K562 (cell line): ENCODE results near the gene LY6G6F. TPM values are rescaled to one million over a fixed set of nuclear protein-coding genes. Genes with fewer than 3 reads are reported as not detected.

Experiments
- ARHGAP35 ChIP-seq: fragments of 450-650 bp; IDR thresholded peaks from 2 replicates; pipeline ENCODE4 v1.6.1; 2018; ENCODE audit not compliant: partially characterized antibody
- CHCHD3 ChIP-seq: fragments of 250-450 bp; sonication (Bioruptor Pico); IDR thresholded peaks from 2 replicates; pipeline ENCODE4 v2.1.2; 2022; ENCODE audit warnings: mild to moderate bottlenecking
- ETV5 ChIP-seq: sonication (generic); formaldehyde crosslinking; IDR thresholded peaks from 2 replicates; pipeline ENCODE4 v1.4.0; 2020; ENCODE audit warnings: low read depth, mild to moderate bottlenecking, missing genetic modification reagents
- EWSR1 ChIP-seq: fragments of 450-650 bp; IDR thresholded peaks from 2 replicates; pipeline ENCODE4 v1.6.1; 2018; ENCODE audit warnings: borderline replicate concordance, mild to moderate bottlenecking, low read depth, moderate library complexity; ENCODE audit not compliant: partially characterized antibody
- FOS ChIP-seq: IDR thresholded peaks from 3 replicates; pipeline ENCODE4 v1.6.1; 2011; ENCODE audit not compliant: insufficient read length; ENCODE audit errors: extremely low read depth
- JUNB ChIP-seq: fragments of 450-650 bp; formaldehyde crosslinking; conservative IDR thresholded peaks from 2 replicates; pipeline ENCODE4 v1.4.0; 2020; ENCODE audit warnings: mild to moderate bottlenecking
- KLF13 ChIP-seq: fragments of 450-650 bp; IDR thresholded peaks from 2 replicates; pipeline ENCODE4 v1.6.1; 2016; ENCODE audit warnings: missing genetic modification characterization, low read depth, mild to moderate bottlenecking, missing compliant biosample characterization, moderate library complexity, borderline replicate concordance
- MTF1 ChIP-seq: fragments of 250-450 bp; sonication (Bioruptor Pico); IDR thresholded peaks from 2 replicates; pipeline ENCODE4 v1.9.0; 2021; ENCODE audit warnings: moderate library complexity, mild to moderate bottlenecking, inconsistent platforms, borderline replicate concordance
- NR2C2 ChIP-seq, 2 experiments: fragments of 200-800 bp in 1 of 2; sonication (Bioruptor generic) in 1 of 2; sonication (generic) in 1 of 2; formaldehyde crosslinking in 1 of 2; IDR thresholded peaks; 2 replicates each; pipeline versions ENCODE4 v1.6.1 to v1.8.0; 2016 to 2022; ENCODE audit warnings: mild to moderate bottlenecking in 1 of 2, missing compliant biosample characterization in 1 of 2, missing genetic modification characterization in 1 of 2, missing genetic modification reagents in 1 of 2
- PCBP2 ChIP-seq: fragments of 200-400 bp; formaldehyde crosslinking; IDR thresholded peaks from 2 replicates; pipeline ENCODE4 v1.6.1; 2018; ENCODE audit warnings: low read length, low read depth, mild to moderate bottlenecking, moderate library complexity; ENCODE audit not compliant: poor library complexity, severe bottlenecking
- SRSF3 ChIP-seq: fragments of 200-400 bp; formaldehyde crosslinking; IDR thresholded peaks from 2 replicates; pipeline ENCODE4 v1.6.1; 2016; ENCODE audit warnings: mild to moderate bottlenecking, low read length, moderate library complexity; ENCODE audit not compliant: insufficient read depth
- XRCC3 ChIP-seq: fragments of 450-650 bp; IDR thresholded peaks from 2 replicates; pipeline ENCODE4 v1.6.1; 2017; ENCODE audit warnings: mild to moderate bottlenecking, moderate library complexity
- XRCC4 ChIP-seq: IDR thresholded peaks from one replicate; pipeline ENCODE4 v1.6.1; 2011; ENCODE audit not compliant: insufficient read depth, insufficient read length; ENCODE audit errors: extremely low read depth
- YBX1 ChIP-seq: fragments of 450-650 bp; IDR thresholded peaks from 2 replicates; pipeline ENCODE4 v1.7.1; 2016; ENCODE audit warnings: mild to moderate bottlenecking
- ZFP36 ChIP-seq: fragments of 150-350 bp; IDR thresholded peaks from 2 replicates; pipeline ENCODE4 v1.6.1; 2018; ENCODE audit warnings: low read length, low read depth; ENCODE audit not compliant: partially characterized antibody
- ZNF431 ChIP-seq: sonication (generic); formaldehyde crosslinking; IDR thresholded peaks from 2 replicates; pipeline ENCODE4 v1.8.0; 2022; ENCODE audit warnings: mild to moderate bottlenecking, missing genetic modification reagents
- polyA plus RNA-seq, 8 experiments: library from polyadenylated mRNA; depleted of rRNA in 4 of 8; stranded (reverse) in 5 of 8; unstranded in 3 of 8; fragments of >200 nt; fragmentation: Nextera tagmentation in 2 of 8; fragmentation: Illumina TruSeq in 1 of 8; extraction: Ambion mirVana in 2 of 8; extraction: Trizol in 1 of 8; gene quantifications; 2 replicates each; pipeline versions ENCODE4 v1.2.1 to v1.2.3, GENCODE V29; 2011 to 2014; ENCODE audit warnings: inconsistent platforms in 1 of 8, missing spikeins in 1 of 8
- total RNA-seq, 7 experiments: library from RNA; depleted of rRNA in 6 of 7; stranded (reverse); fragments of >200 nt in 6 of 7; fragmentation: Illumina TruSeq in 2 of 7; extraction: Trizol in 2 of 7; gene quantifications; 2 replicates each; pipeline versions ENCODE4 v1.2.1 to v1.2.3, GENCODE V29; 2011 to 2021; ENCODE audit warnings: low replicate concordance in 1 of 7
- TF ChIP-seq, protein P1 (sequence below): fragments of 200-800 bp; sonication (Bioruptor generic); IDR thresholded peaks from 2 replicates; pipeline ENCODE4 v1.6.1; 2017; ENCODE audit warnings: missing genetic modification characterization, missing compliant biosample characterization
- TF ChIP-seq, protein P2 (sequence below): IDR thresholded peaks from 3 replicates; pipeline ENCODE4 v1.6.1; 2011; ENCODE audit warnings: borderline replicate concordance, mild to moderate bottlenecking; ENCODE audit not compliant: insufficient read length, insufficient read depth
- TF ChIP-seq, protein P3 (sequence below): fragments of 250-450 bp; sonication (Bioruptor Pico); IDR thresholded peaks from 2 replicates; pipeline ENCODE4 v1.9.0; 2021; ENCODE audit warnings: mild to moderate bottlenecking
- TF ChIP-seq, protein P4 (sequence below), 2 experiments: fragments of 150-350 bp in 1 of 2; IDR thresholded peaks; 2 replicates each; pipeline ENCODE4 v1.6.1; 2012 to 2016; ENCODE audit warnings: low read depth in 2 of 2, low read length in 2 of 2, mild to moderate bottlenecking in 1 of 2, moderate library complexity in 1 of 2

The LY6G6F gene
- total and polyA plus RNA-seq, 9 of the 15 experiments (the other 6 are each of a cell fraction or from before 2014, with no cell fraction given) = 0.14 to 0.50 (median 0.28) TPM; not detected in 2

DNA sequence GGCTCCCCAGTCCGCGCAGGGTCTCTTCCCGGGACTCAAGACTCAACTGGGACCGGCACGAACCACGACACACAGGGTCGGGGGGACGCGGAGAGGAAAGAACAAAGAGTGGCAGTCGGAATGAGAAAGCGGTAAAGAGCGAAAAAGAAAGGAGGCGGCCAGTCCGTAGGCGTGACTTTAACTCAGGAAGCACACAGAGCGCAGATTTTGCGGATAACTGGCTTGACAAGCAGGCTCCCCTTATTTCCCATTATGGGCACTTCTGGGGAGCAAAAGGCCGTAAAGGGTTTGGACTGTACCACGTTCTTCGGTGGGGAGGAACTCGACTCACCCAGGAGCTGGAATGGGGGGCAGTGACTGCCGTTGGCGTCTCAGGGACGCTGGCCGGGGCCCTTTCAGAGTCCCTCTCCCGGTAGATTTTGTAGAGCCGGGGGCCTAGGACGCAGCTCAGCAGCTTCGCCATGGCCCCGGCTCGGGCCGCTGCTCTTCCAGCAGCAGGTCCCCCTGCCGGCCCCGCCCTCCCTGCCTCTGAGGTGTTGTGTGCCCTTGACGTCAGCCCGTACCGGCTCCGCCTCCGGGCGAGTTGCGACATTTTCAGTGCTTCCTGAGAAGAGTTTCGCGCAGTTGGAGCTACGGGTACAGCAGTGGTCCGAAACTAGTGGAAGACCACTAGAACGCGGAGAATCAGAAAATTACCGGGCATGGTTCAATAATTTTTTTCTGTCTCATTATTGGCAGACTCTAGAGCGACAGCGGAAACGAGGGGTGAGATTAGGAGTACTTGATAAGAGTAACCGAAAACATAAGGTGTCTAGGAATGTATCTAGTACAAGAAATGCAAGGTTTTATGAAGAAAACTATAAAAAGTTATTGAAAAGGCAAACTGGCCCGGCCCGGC is 3.6 kb upstream of the LY6G6F start, which contains the start of gene ABHD16A (continued):
- peak; percentile 53; the same call in 1 of the 2 replicates for TF ChIP-seq KLF13 (tag)
- TF ChIP-seq CHCHD3 (CRISPR knock-in tag) = peak; percentile 92
- TF ChIP-seq ZFP36 = no peak
- no peak for TF ChIP-seq ZNF431 (CRISPR knock-in tag)
- TF ChIP-seq FOS = no peak
- TF ChIP-seq SRSF3 = peak; percentile 89; the same call in 1 of the 2 replicates
- TF ChIP-seq NR2C2 (CRISPR knock-in tag; IDR thresholded peaks at IDR 0.05) = 0 out of 2 replicates have a peak, but pooled peaks have one; percentile 49
- peak; percentile 81 for TF ChIP-seq NR2C2 (tag; IDR thresholded peaks at IDR 0.05)
- peak; percentile 81; the same call in 1 of the 2 replicates for TF ChIP-seq ETV5 (CRISPR knock-in tag)
- TF ChIP-seq, protein P1, sequence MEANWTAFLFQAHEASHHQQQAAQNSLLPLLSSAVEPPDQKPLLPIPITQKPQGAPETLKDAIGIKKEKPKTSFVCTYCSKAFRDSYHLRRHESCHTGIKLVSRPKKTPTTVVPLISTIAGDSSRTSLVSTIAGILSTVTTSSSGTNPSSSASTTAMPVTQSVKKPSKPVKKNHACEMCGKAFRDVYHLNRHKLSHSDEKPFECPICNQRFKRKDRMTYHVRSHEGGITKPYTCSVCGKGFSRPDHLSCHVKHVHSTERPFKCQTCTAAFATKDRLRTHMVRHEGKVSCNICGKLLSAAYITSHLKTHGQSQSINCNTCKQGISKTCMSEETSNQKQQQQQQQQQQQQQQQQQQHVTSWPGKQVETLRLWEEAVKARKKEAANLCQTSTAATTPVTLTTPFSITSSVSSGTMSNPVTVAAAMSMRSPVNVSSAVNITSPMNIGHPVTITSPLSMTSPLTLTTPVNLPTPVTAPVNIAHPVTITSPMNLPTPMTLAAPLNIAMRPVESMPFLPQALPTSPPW (CRISPR knock-in tag) = peak; percentile 97
- peak; percentile 7 for TF ChIP-seq ARHGAP35
- TF ChIP-seq, protein P2, sequence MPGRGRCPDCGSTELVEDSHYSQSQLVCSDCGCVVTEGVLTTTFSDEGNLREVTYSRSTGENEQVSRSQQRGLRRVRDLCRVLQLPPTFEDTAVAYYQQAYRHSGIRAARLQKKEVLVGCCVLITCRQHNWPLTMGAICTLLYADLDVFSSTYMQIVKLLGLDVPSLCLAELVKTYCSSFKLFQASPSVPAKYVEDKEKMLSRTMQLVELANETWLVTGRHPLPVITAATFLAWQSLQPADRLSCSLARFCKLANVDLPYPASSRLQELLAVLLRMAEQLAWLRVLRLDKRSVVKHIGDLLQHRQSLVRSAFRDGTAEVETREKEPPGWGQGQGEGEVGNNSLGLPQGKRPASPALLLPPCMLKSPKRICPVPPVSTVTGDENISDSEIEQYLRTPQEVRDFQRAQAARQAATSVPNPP = no peak
- no peak for TF ChIP-seq YBX1
- TF ChIP-seq EWSR1 = no peak
- no peak for TF ChIP-seq JUNB (CRISPR knock-in tag)
- TF ChIP-seq XRCC3 = no peak
- TF ChIP-seq, protein P3, sequence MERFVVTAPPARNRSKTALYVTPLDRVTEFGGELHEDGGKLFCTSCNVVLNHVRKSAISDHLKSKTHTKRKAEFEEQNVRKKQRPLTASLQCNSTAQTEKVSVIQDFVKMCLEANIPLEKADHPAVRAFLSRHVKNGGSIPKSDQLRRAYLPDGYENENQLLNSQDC (CRISPR knock-in tag) = no peak; the same call in 1 of the 2 replicates
- no peak for TF ChIP-seq XRCC4
- no peak for TF ChIP-seq MTF1
- TF ChIP-seq PCBP2 = no peak
- TF ChIP-seq, protein P4, sequence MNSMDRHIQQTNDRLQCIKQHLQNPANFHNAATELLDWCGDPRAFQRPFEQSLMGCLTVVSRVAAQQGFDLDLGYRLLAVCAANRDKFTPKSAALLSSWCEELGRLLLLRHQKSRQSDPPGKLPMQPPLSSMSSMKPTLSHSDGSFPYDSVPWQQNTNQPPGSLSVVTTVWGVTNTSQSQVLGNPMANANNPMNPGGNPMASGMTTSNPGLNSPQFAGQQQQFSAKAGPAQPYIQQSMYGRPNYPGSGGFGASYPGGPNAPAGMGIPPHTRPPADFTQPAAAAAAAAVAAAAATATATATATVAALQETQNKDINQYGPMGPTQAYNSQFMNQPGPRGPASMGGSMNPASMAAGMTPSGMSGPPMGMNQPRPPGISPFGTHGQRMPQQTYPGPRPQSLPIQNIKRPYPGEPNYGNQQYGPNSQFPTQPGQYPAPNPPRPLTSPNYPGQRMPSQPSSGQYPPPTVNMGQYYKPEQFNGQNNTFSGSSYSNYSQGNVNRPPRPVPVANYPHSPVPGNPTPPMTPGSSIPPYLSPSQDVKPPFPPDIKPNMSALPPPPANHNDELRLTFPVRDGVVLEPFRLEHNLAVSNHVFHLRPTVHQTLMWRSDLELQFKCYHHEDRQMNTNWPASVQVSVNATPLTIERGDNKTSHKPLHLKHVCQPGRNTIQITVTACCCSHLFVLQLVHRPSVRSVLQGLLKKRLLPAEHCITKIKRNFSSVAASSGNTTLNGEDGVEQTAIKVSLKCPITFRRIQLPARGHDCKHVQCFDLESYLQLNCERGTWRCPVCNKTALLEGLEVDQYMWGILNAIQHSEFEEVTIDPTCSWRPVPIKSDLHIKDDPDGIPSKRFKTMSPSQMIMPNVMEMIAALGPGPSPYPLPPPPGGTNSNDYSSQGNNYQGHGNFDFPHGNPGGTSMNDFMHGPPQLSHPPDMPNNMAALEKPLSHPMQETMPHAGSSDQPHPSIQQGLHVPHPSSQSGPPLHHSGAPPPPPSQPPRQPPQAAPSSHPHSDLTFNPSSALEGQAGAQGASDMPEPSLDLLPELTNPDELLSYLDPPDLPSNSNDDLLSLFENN (IDR thresholded peaks at IDR 0.05; ENCODE audit: low read depth in 2 of 2, low read length in 2 of 2) = peak in 1 of 2 experiments; percentile 85; a peak in 3 of 4 replicates
